Peyer's patch (tissue), 4 donors: ENCODE data around the gene VTI1A. TPM values are rescaled to one million over a fixed set of nuclear protein-coding genes. Genes with fewer than 3 reads are reported as not detected.
A peak's percentile ranks its signal among the peaks of the same experiment; 100 is the strongest.

Experiments used
- DNase-seq, 3 donors: peaks; one replicate each; pipeline ENCODE4 v3.0.0-alpha.2; 2017 to 2019
- H3K27ac ChIP-seq, 4 donors: fragments of 200-600 bp; sonication (generic); one replicate each; pipeline ENCODE4 v1.5.1; 2016 to 2019
- H3K27me3 ChIP-seq, 2 donors: fragments of 200-600 bp; sonication (generic); one replicate each; pipeline ENCODE4 v1.5.1; 2019
- H3K36me3 ChIP-seq, 3 donors: fragments of 200-600 bp; sonication (generic); one replicate each; pipeline ENCODE4 v1.5.1; 2016 to 2019
- H3K4me1 ChIP-seq, 4 donors: fragments of 200-600 bp; sonication (generic); one replicate each; pipeline ENCODE4 v1.5.1; 2016 to 2019
- H3K4me3 ChIP-seq, 4 donors: fragments of 200-600 bp; sonication (generic); 1 replicate in 3 of 4; 2 replicates in 1 of 4; pipeline ENCODE4 v1.5.1; 2016 to 2019; ENCODE audit warnings: mild to moderate bottlenecking in 1 of 4
- H3K9me3 ChIP-seq, 4 donors: fragments of 200-600 bp; sonication (generic); one replicate each; pipeline ENCODE4 v1.5.1; 2016 to 2019; ENCODE audit warnings: mild to moderate bottlenecking in 1 of 4
- CTCF ChIP-seq, 6 experiments: fragments of 450-650 bp in 4 of 6; fragments of 200-600 bp in 2 of 6; sonication (generic) in 1 of 6; IDR thresholded peaks; one replicate each; pipeline ENCODE4 v1.5.1; 2017 to 2019; ENCODE audit warnings: antibody characterized with exemption in 6 of 6, mild to moderate bottlenecking in 3 of 6, moderate library complexity in 1 of 6
- POLR2A ChIP-seq, 2 donors: fragments of 450-650 bp; IDR thresholded peaks; one replicate each; pipeline ENCODE4 v1.5.1; 2017; ENCODE audit warnings: antibody characterized with exemption in 2 of 2, mild to moderate bottlenecking in 2 of 2, moderate library complexity in 2 of 2
- total RNA-seq, 4 donors: library from RNA; depleted of rRNA; stranded (reverse); fragments of >200 nt; gene quantifications; one replicate each; pipeline ENCODE4 v1.1.0, GENCODE V29; 2016

The VTI1A gene
- total RNA-seq, 4 donors from 2014 or later, result 97.2 to 710 (median 170) TPM

DNA sequence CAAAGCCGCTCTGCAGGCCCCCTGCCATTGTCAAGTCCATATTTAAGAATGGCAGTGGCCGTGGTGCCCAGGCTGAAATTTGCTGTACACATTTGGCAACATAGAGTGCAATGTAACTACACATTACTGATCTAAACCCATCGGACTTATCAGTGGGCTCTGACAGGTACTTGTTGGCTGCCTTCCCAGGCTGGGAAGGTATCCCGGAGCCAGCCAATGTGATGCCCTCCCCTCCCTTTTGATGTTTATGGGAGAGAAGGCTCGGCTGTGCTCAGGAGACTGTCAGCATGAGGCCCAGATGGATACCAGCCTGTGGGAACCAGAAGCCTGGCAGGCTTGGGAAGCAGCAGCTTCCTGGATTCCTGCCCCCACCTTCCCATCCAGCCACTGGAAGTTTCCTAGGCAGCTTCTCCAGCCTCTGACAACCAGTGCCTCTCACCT, 357.0 kb downstream of the VTI1A start:
- TF ChIP-seq CTCF (IDR thresholded peaks at IDR 0.05), result no peak
- no peak for TF ChIP-seq POLR2A (IDR thresholded peaks at IDR 0.05)
- H3K4me3 ChIP-seq, result no peak overlapping the region
- no peak for DNase-seq

DNA sequence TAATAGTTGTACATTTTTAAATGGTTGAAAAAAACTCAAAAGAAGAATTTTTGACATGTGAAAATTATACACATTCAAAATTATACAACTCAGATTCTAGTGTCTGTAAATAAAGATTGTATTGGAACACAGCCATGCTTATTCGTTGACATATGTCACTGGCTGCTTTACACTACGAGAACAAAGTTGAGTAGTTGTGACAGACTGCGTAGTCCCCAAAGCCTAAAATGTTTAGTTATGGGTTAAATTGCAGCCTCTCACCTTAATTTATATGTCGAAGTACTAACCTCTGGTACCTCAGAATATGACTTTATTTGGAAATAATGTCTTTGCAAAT, 358.2 kb downstream of the VTI1A start:
- Histone ChIP-seq H3K9me3 (no peaks in the 10 kb centered on the region), H3K4me1 (peaks cover 0 to 12% (median 0%) of the 10 kb centered on the region in 4 donors), H3K36me3 (no peaks in the 10 kb centered on the region), H3K27me3 (no peaks in the 10 kb centered on the region), H3K27ac (peak overlapping the region in 1 of 4 donors; percentile 12), H3K4me3 (no peak overlapping the region)
- TF ChIP-seq CTCF (IDR thresholded peaks at IDR 0.05), result no peak
- no peak for TF ChIP-seq POLR2A (IDR thresholded peaks at IDR 0.05)
- DNase-seq, result no peak

More for the DNA sequence above, 357.0 kb downstream of the VTI1A start:
- no peaks in the 10 kb centered on the region for H3K27me3 ChIP-seq
- peaks cover 0 to 12% (median 0%) of the 10 kb centered on the region in 4 donors for H3K4me1 ChIP-seq
- H3K36me3 ChIP-seq, result no peaks in the 10 kb centered on the region
- no peaks in the 10 kb centered on the region for H3K9me3 ChIP-seq
- peak overlapping the region in 3 of 4 donors; percentile 18 to 61 (median 60) for H3K27ac ChIP-seq

DNA sequence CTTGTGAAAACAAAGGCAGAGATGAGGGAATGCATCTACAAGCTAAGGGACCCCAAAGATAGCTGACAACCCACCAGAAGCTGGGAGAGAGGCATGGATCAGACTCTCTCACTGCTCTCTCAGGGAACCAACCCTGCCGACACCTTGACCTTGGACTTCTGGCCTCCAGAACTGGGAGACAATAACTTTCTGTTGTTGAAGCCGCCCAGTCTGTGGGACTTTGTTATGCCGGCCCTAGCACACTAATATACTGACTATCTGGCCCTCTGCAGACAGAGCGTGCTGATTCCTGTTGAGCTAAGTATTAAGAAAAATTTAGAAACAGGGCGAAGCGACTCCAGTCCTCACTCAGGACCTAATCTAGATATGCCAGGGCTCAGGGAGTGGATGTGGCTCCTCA, 358.7 kb downstream of the VTI1A start:
- Histone ChIP-seq H3K4me3 (no peak overlapping the region), H3K4me1 (peaks cover 0 to 12% (median 0%) of the 10 kb centered on the region in 4 donors), H3K36me3 (no peaks in the 10 kb centered on the region), H3K27me3 (no peaks in the 10 kb centered on the region), H3K9me3 (no peaks in the 10 kb centered on the region), H3K27ac (no peak overlapping the region)
- DNase-seq, result peak in 1 of 3 donors; percentile 72
- TF ChIP-seq CTCF (IDR thresholded peaks at IDR 0.05), result no peak
- no peak for TF ChIP-seq POLR2A (IDR thresholded peaks at IDR 0.05)

DNA sequence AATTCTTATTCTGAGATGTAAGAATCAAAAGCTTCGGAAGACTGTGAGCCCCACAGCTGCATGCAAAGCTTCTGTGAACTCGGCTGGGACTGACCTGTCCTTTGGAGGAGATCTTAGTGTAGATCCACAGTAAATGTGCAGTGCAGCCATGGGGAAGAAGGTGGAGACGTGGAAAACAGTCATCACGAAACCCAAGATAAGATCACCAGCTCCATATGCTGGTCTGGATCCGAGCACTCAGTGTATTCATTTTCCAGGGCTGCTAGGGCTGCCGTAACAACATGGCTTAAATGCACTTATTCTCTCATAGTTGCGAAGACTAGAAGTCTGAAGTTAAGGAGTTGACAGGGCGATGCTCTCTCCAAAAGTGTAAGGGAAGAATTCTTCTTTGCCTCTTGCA, 360.0 kb downstream of the VTI1A start:
- H3K4me3 ChIP-seq, result no peak overlapping the region
- H3K27me3 ChIP-seq, result no peaks in the 10 kb centered on the region
- H3K27ac ChIP-seq, result no peak overlapping the region
- H3K4me1 ChIP-seq, result peaks cover 0 to 8% (median 0%) of the 10 kb centered on the region in 4 donors
- no peaks in the 10 kb centered on the region for H3K9me3 ChIP-seq
- TF ChIP-seq CTCF (IDR thresholded peaks at IDR 0.05), result no peak
- H3K36me3 ChIP-seq, result no peaks in the 10 kb centered on the region
- no peak for DNase-seq

- Histone ChIP-seq H3K27me3 (no peaks in the 10 kb centered on the region), H3K4me3 (no peak overlapping the region), H3K4me1 (peaks cover 0 to 15% (median 0%) of the 10 kb centered on the region in 4 donors), H3K36me3 (no peaks in the 10 kb centered on the region), H3K9me3 (no peaks in the 10 kb centered on the region), H3K27ac (no peak overlapping the region)
- TF ChIP-seq CTCF (IDR thresholded peaks at IDR 0.05), result no peak
- TF ChIP-seq POLR2A (IDR thresholded peaks at IDR 0.05), result no peak
- no peak for DNase-seq
These were observed 362.7 kb downstream of the VTI1A start for GRCh38 chr10:112809736-112810135.

DNA sequence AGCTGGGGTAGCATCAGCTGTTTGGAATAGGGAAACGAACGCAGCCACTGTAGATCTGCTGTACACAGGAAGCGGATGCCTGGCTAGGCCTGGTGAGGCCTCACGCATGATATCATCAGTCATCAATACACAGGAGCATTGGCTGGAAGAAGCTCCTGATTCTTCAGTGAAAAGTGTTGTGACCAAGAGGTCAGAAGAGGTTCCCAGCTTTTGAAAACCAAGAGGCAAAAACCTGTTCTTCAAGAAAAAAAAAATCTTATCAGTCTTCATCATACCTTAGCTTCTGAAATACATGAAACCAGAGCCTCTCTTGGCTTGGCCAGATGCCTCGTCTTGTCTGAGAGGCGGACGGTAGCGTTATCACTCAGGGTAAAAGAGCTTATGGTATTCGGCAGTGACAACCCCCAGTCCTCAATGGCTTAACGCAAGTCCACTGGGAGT, 363.7 kb downstream of the VTI1A start:
- H3K36me3 ChIP-seq, result no peaks in the 10 kb centered on the region
- H3K27me3 ChIP-seq, result no peaks in the 10 kb centered on the region
- TF ChIP-seq CTCF (IDR thresholded peaks at IDR 0.05), result no peak
- TF ChIP-seq POLR2A (IDR thresholded peaks at IDR 0.05), result no peak
- H3K27ac ChIP-seq, result no peak overlapping the region
- peaks cover 0 to 11% (median 0%) of the 10 kb centered on the region in 4 donors for H3K4me1 ChIP-seq
- H3K4me3 ChIP-seq, result no peak overlapping the region
- peak in 1 of 3 donors; percentile 21 for DNase-seq
- no peaks in the 10 kb centered on the region for H3K9me3 ChIP-seq
